Heart right ventricle (tissue), 16 donors: ENCODE measurements around the gene ROR2. TPM values are rescaled to one million over a fixed set of nuclear protein-coding genes. Genes with fewer than 3 reads are reported as not detected.
A peak's percentile ranks its signal among the peaks of the same experiment; 100 is the strongest.

Experiments used
- ATAC-seq, 8 donors: fragments of 200-7000 bp; cut with Tn5 transposase; one replicate each; pipeline ENCODE4 v1.9.1; 2020; ENCODE audit warnings: mild to moderate bottlenecking in 8 of 8, moderate library complexity in 8 of 8, moderate number of reproducible peaks in 1 of 8
- DNase-seq, 2 donors: peaks; one replicate each; pipeline ENCODE4 v3.0.0-alpha.2; 2020
- H3K27ac ChIP-seq, 10 donors: fragments of 200-600 bp; sonication (generic) in 2 of 10; one replicate each; pipeline versions ENCODE4 v1.5.0 to v1.8.0; 2020 to 2022; ENCODE audit warnings: mild to moderate bottlenecking in 3 of 10
- H3K27me3 ChIP-seq, 7 donors: fragments of 200-600 bp; one replicate each; pipeline ENCODE4 v1.8.0; 2021 to 2022; ENCODE audit warnings: mild to moderate bottlenecking in 2 of 7
- H3K36me3 ChIP-seq, 9 donors: fragments of 200-600 bp; sonication (generic) in 1 of 9; one replicate each; pipeline versions ENCODE4 v1.5.0 to v1.8.0; 2020 to 2022; ENCODE audit warnings: mild to moderate bottlenecking in 2 of 9
- H3K4me1 ChIP-seq, 9 donors: fragments of 200-600 bp; sonication (generic) in 1 of 9; one replicate each; pipeline versions ENCODE4 v1.5.0 to v1.8.0; 2020 to 2022; ENCODE audit warnings: mild to moderate bottlenecking in 4 of 9
- H3K4me3 ChIP-seq, 10 donors: fragments of 200-600 bp; sonication (generic) in 2 of 10; one replicate each; pipeline versions ENCODE4 v1.5.0 to v1.8.0; 2020 to 2022; ENCODE audit warnings: mild to moderate bottlenecking in 7 of 10, moderate library complexity in 2 of 10
- H3K9me3 ChIP-seq, 11 donors: fragments of 200-600 bp in 10 of 11; sonication (generic) in 2 of 11; one replicate each; pipeline versions ENCODE4 v1.5.0 to v1.8.0; 2013 to 2022; ENCODE audit warnings: mild to moderate bottlenecking in 2 of 11, control low read depth in 1 of 11, moderate library complexity in 1 of 11
- CTCF ChIP-seq, 9 donors: fragments of 200-600 bp; sonication (generic) in 2 of 9; IDR thresholded peaks; one replicate each; pipeline versions ENCODE4 v1.5.0 to v1.8.0; 2021 to 2022; ENCODE audit warnings: antibody characterized with exemption in 9 of 9, mild to moderate bottlenecking in 5 of 9, moderate library complexity in 1 of 9
- WGBS, 2 donors: extraction: QIAGEN DNeasy Blood & Tissue Kit; methylation state at CpG; one replicate each; pipeline ENCODE4 v1.1.7; 2013; ENCODE audit warnings: inconsistent platforms in 1 of 2; 5-methylcytosine and 5-hydroxymethylcytosine counted together
- intact Hi-C, 10 donors: fragments of 100-400 bp; cut with DNase I; formaldehyde crosslinking; loops; one replicate each; pipeline versions ENCODE4 v1.11.1 to v1.14.2; 2022
- polyA plus RNA-seq, 2 donors: library from polyadenylated mRNA; stranded (reverse); fragments of 200-250 nt; gene quantifications; one replicate each; pipeline ENCODE4 v1.2.3, GENCODE V29; 2013
- total RNA-seq, 10 donors: library from RNA; stranded (reverse); fragmentation: NEBNext Ultra II Directional in 3 of 10; extraction: Animal tissue kit (Norgen Biotek cat#: 25700) in 3 of 10; gene quantifications; one replicate each; pipeline versions ENCODE4 v1.2.1 to v1.2.4, GENCODE V29; 2021 to 2023
- donor health status: Arrhythmogenic right ventricular cardiomyopathy.
- donor health status: ischemic (EF 13 %, LVEDD 7.1; RV severe dilation, severe dysfunction).
- donor health status: healthy with polysubstance abuse.
- donor health status: DM: no; HTN: yes; CAD: no.
- donor health status: DM: no; HTN: no; CAD: no.
- donor health status: ischemic (EF 25% LVEDD 6.9; RV normal size, moderate dysfunction).
- donor health status: ischemic (EF 25% LVEDD 5.7; RV mildly dilated, moderate dysfunction).
- donor health status: healthy.
- donor health status: DM: yes; HTN: yes; CAD: no.
- donor health status: Ischemic cardiomyopathy.
- donor health status: ischemic (EF 35%, LVEDD 5.7; RV mildly dilated, moderate dysfunction).
- donor health status: nonischemic (EF 11% LVEDD 7.7; RV severe dilation, severe dysfunction).
- donor health status: DM: yes; HTN: yes; CAD: no.
- donor health status: PGD.
- donor health status: ischemic (EF 29% LVEDD 5.4; RV normal size, mild dysfunction).
- donor health status: nonischemic (EF 23%, LVEDD 6.1; RV moderate dilation, normal function).

The ROR2 gene
- total and polyA plus RNA-seq, 12 donors, result 0.11 to 1.4 (median 0.47) TPM

- Histone ChIP-seq H3K4me3 (no peak overlapping the region), H3K27ac (no peak overlapping the region), H3K4me1 (no peaks in the 10 kb centered on the region), H3K36me3 (no peaks in the 10 kb centered on the region), H3K27me3 (peaks cover 0 to 6% (median 0%) of the 10 kb centered on the region in 7 donors), H3K9me3 (peaks cover 0 to 13% (median 0%) of the 10 kb centered on the region in 11 donors)
- DNase-seq (no peak), ATAC-seq (no peak)
- TF ChIP-seq CTCF (IDR thresholded peaks at IDR 0.05), result no peak
- intact Hi-C loops, result no loop called here
- 30 to 35% methylated on average over 2 of the region's 2 CpGs for WGBS, 2 donors
Observed at GRCh38 chr9:91530829-91531228, 419.2 kb downstream of the ROR2 start.

GRCh38 chr9:91522481-91522880 lies 427.5 kb downstream of the ROR2 start:
- no peak for TF ChIP-seq CTCF (IDR thresholded peaks at IDR 0.05)
- H3K9me3 ChIP-seq, result peaks cover 0 to 39% (median 0%) of the 10 kb centered on the region in 11 donors
- H3K4me3 ChIP-seq, result no peak overlapping the region
- H3K27me3 ChIP-seq, result no peaks in the 10 kb centered on the region
- 0 to 25% methylated on average over 1 of the region's 1 CpG for WGBS, 2 donors
- intact Hi-C loops, result loop anchor here in 1 of 10 donors (10.0 kb wide), 1 partner anchor 68 kb away; no protein-coding TSS in a partner anchor
- ATAC-seq (peak in 2 of 8 donors; percentile 28 to 37), DNase-seq (no peak)
- no peaks in the 10 kb centered on the region for H3K4me1 ChIP-seq
- no peaks in the 10 kb centered on the region for H3K36me3 ChIP-seq
- no peak overlapping the region for H3K27ac ChIP-seq

GRCh38 chr9:91519520-91520277 lies 430.3 kb downstream of the ROR2 start:
- Histone ChIP-seq H3K4me1 (peaks cover 0 to 10% (median 0%) of the 10 kb centered on the region in 9 donors), H3K36me3 (no peaks in the 10 kb centered on the region), H3K27me3 (no peaks in the 10 kb centered on the region), H3K9me3 (peaks cover 0 to 22% (median 0%) of the 10 kb centered on the region in 11 donors), H3K27ac (no peak overlapping the region), H3K4me3 (no peak overlapping the region)
- intact Hi-C loops, result loop anchor here in 1 of 10 donors (10.0 kb wide), 1 partner anchor 65 kb away; no protein-coding TSS in a partner anchor
- no peak for TF ChIP-seq CTCF (IDR thresholded peaks at IDR 0.05)
- WGBS, 2 donors, result 90 to 92% methylated on average over 2 of the region's 2 CpGs
- no peak for ATAC-seq
- no peak for DNase-seq

- ATAC-seq, result no peak
- Histone ChIP-seq H3K36me3 (no peaks in the 10 kb centered on the region), H3K27ac (no peak overlapping the region), H3K4me1 (peaks cover 0 to 11% (median 0%) of the 10 kb centered on the region in 9 donors), H3K27me3 (no peaks in the 10 kb centered on the region), H3K9me3 (peaks cover 0 to 17% (median 0%) of the 10 kb centered on the region in 11 donors), H3K4me3 (no peak overlapping the region)
- WGBS, 2 donors, result 89 to 93% methylated on average over 5 of the region's 5 CpGs
- no peak for DNase-seq
- no peak for TF ChIP-seq CTCF (IDR thresholded peaks at IDR 0.05)
- intact Hi-C loops, result no loop called here
Observed at GRCh38 chr9:91518462-91518861, 431.6 kb downstream of the ROR2 start.
